OCI-LY3 (cell line): ENCODE measurements around the gene C9orf43.
"Not testable (repeated sequence)": the region's sequence is repeated elsewhere in the genome, so short reads cannot be mapped to it uniquely, and the experiment has no call there.

Source experiments
- CTCF ChIP-seq: fragments of 200-600, 300-600 bp; sonication (generic); IDR thresholded peaks from 2 replicates; pipeline ENCODE4 v1.5.1; 2014; ENCODE audit warnings: antibody characterized with exemption, low read length, low read depth
- EZH2phosphoT487 ChIP-seq: fragments of 200-600 bp; shearing (Covaris generic); IDR thresholded peaks from 2 replicates; pipeline ENCODE4 v1.6.1; 2018; ENCODE audit warnings: antibody characterized with exemption, mixed run types, low read depth

- TF ChIP-seq CTCF, EZH2phosphoT487: not testable (repeated sequence)
Measured at GRCh38 chr9:113381441-113381840, 29.1 kb upstream of the C9orf43 start.
